ENCODE measurements around the gene TANK. TPM values are rescaled to one million over a fixed set of nuclear protein-coding genes. Genes with fewer than 3 reads are reported as not detected.

Gene TANK
- total and polyA plus RNA-seq, 2 experiments from 2014 or later: 27.7 to 35.4 TPM

DNA sequence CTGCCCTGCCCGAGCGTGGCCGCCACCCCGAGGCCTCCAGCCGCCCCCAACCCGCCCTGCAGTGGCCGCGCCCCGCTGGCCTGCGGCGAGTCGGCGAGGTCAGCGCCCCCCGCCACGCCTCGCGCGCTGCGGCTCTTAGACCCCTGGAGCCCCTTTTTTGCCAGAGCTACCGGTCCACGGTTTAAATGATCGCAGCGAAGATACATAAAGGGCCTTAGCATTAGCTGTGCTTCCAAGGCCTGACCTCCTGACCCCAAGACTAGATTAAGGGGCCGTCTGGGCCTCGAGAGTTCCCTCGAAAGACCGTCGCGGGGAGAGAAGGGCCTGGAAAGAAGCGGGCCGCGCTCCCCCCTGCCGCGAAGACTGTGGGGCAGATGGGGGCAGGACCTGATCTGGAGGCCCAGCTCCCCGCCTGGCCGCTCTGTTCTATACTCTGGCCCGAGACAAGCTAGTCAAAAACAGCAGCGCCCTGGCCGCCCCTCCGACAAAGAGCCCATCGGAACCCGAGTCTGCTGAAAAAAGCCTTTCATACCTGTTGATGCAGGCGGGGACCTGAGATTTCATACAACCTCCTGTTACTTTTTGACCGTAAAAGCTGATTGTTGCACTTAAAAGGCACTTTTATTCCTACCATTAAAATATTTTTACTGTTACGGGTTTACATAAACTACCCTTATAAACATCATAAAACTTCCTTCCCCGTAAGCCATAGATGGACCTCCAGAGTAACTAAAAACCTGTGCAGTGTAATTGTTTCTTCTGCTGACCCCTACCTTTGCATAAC lies 79.3 kb downstream of the TANK start:
- peak overlapping the region; percentile 90 for H3K4me2 ChIP-seq
- H2AFZ ChIP-seq: peak overlapping the region; percentile 82
- peaks cover 6% of the 10 kb centered on the region; the same call in 1 of the 2 replicates for H4K20me1 ChIP-seq (replicated peaks; ENCODE audit: insufficient read depth)
- peak overlapping the region; percentile 92 for H3K4me3 Mint-ChIP-seq
- peaks cover 90% of the 10 kb centered on the region for H3K27me3 ChIP-seq (ENCODE audit: insufficient read depth)
- H3K27me3 Mint-ChIP-seq (ENCODE audit: insufficient read depth, low read depth, poor library complexity): peaks cover 62% of the 10 kb centered on the region
- H3K27ac ChIP-seq (ENCODE audit: low read depth): no peak overlapping the region
- DNase-seq (ENCODE audit: low spot score) (peak; percentile 62), ATAC-seq (peak; percentile 34)
- H3K4me1 Mint-ChIP-seq: peaks cover 25% of the 10 kb centered on the region
- no peaks in the 10 kb centered on the region for H3K36me3 Mint-ChIP-seq (ENCODE audit: low read depth)
- no peaks in the 10 kb centered on the region for H3K79me2 ChIP-seq (replicated peaks; ENCODE audit: insufficient read depth)
- H3K9me3 Mint-ChIP-seq: no peaks in the 10 kb centered on the region
- no peak overlapping the region for H3K27ac Mint-ChIP-seq
- TF ChIP-seq EZH2 (IDR thresholded peaks at IDR 0.05; ENCODE audit: low read depth, unreplicated experiment) (peak; percentile 76), ZNF114 (CRISPR knock-in tag; IDR thresholded peaks at IDR 0.05) (no peak)
- H3K36me3 ChIP-seq (ENCODE audit: insufficient read depth): no peaks in the 10 kb centered on the region
- peaks cover 19% of the 10 kb centered on the region for H3K4me1 ChIP-seq (ENCODE audit: insufficient read depth)
- H3F3A ChIP-seq (replicated peaks; ENCODE audit: low read depth): 0 out of 2 replicates have a peak, but pooled peaks cover 2% of the 10 kb centered on the region
- H3K9me2 ChIP-seq (ENCODE audit: insufficient read depth): no peaks in the 10 kb centered on the region
- H3K4me3 ChIP-seq: peak overlapping the region; percentile 65

DNA sequence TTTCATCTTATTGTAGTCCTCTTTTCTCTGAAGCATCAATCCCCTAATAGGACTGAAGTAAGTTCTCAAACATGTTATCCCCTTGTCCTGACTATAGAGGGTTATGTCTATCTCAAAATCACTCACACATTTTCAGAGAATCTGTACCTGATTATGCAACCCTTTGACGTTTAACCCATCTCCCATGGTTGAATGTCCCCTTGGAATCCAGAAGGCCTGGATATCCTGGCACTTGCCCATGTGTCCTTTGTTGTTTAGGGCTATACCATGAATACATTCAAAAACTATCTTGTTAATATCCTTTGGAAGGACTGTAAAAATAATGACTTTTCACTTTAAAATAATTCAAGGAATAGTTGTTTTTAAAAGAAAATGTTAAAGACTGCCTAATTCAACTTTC lies 81.7 kb downstream of the TANK start:
- peaks cover 58% of the 10 kb centered on the region for H3K27me3 Mint-ChIP-seq (ENCODE audit: insufficient read depth, low read depth, poor library complexity)
- no peak overlapping the region for H2AFZ ChIP-seq
- 0 out of 2 replicates have a peak, but pooled peaks cover 2% of the 10 kb centered on the region for H3F3A ChIP-seq (replicated peaks; ENCODE audit: low read depth)
- H3K79me2 ChIP-seq (replicated peaks; ENCODE audit: insufficient read depth): no peaks in the 10 kb centered on the region
- no peak overlapping the region for H3K4me2 ChIP-seq
- H3K4me1 Mint-ChIP-seq: peaks cover 36% of the 10 kb centered on the region
- no peak overlapping the region for H3K4me3 Mint-ChIP-seq
- peaks cover 34% of the 10 kb centered on the region for H3K4me1 ChIP-seq (ENCODE audit: insufficient read depth)
- peaks cover 88% of the 10 kb centered on the region for H3K27me3 ChIP-seq (ENCODE audit: insufficient read depth)
- no peaks in the 10 kb centered on the region for H3K9me3 Mint-ChIP-seq
- no peak overlapping the region for H3K4me3 ChIP-seq
- 0 out of 2 replicates have a peak, but pooled peaks cover 6% of the 10 kb centered on the region for H4K20me1 ChIP-seq (replicated peaks; ENCODE audit: insufficient read depth)
- no peaks in the 10 kb centered on the region for H3K36me3 ChIP-seq (ENCODE audit: insufficient read depth)
- DNase-seq (ENCODE audit: low spot score) (no peak), ATAC-seq (no peak)
- no peaks in the 10 kb centered on the region for H3K36me3 Mint-ChIP-seq (ENCODE audit: low read depth)
- no peak overlapping the region for H3K27ac Mint-ChIP-seq
- no peak overlapping the region for H3K27ac ChIP-seq (ENCODE audit: low read depth)
- H3K9me2 ChIP-seq (ENCODE audit: insufficient read depth): no peaks in the 10 kb centered on the region
- TF ChIP-seq NANOG (IDR thresholded peaks at IDR 0.05; ENCODE audit: borderline replicate concordance) (no peak), CREB1 (CRISPR knock-in tag; IDR thresholded peaks at IDR 0.05; ENCODE audit: low read depth) (no peak), EZH2 (IDR thresholded peaks at IDR 0.05; ENCODE audit: low read depth, unreplicated experiment) (no peak), JUNB (IDR thresholded peaks at IDR 0.05; ENCODE audit: unreplicated experiment) (no peak), ZNF331 (CRISPR knock-in tag; IDR thresholded peaks at IDR 0.05; ENCODE audit: low read depth) (no peak), EZH2phosphoT487 (IDR thresholded peaks at IDR 0.05; ENCODE audit: unreplicated experiment) (no peak), POLR2AphosphoS5 (IDR thresholded peaks at IDR 0.05; ENCODE audit: low read depth) (no peak), STAT1 (IDR thresholded peaks at IDR 0.05; ENCODE audit: unreplicated experiment) (no peak), ZNF114 (CRISPR knock-in tag; IDR thresholded peaks at IDR 0.05) (no peak)
- TF ChIP-seq, protein P1, sequence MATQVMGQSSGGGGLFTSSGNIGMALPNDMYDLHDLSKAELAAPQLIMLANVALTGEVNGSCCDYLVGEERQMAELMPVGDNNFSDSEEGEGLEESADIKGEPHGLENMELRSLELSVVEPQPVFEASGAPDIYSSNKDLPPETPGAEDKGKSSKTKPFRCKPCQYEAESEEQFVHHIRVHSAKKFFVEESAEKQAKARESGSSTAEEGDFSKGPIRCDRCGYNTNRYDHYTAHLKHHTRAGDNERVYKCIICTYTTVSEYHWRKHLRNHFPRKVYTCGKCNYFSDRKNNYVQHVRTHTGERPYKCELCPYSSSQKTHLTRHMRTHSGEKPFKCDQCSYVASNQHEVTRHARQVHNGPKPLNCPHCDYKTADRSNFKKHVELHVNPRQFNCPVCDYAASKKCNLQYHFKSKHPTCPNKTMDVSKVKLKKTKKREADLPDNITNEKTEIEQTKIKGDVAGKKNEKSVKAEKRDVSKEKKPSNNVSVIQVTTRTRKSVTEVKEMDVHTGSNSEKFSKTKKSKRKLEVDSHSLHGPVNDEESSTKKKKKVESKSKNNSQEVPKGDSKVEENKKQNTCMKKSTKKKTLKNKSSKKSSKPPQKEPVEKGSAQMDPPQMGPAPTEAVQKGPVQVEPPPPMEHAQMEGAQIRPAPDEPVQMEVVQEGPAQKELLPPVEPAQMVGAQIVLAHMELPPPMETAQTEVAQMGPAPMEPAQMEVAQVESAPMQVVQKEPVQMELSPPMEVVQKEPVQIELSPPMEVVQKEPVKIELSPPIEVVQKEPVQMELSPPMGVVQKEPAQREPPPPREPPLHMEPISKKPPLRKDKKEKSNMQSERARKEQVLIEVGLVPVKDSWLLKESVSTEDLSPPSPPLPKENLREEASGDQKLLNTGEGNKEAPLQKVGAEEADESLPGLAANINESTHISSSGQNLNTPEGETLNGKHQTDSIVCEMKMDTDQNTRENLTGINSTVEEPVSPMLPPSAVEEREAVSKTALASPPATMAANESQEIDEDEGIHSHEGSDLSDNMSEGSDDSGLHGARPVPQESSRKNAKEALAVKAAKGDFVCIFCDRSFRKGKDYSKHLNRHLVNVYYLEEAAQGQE (IDR thresholded peaks at IDR 0.05; ENCODE audit: unreplicated experiment): no peak
- TF ChIP-seq, protein P2, sequence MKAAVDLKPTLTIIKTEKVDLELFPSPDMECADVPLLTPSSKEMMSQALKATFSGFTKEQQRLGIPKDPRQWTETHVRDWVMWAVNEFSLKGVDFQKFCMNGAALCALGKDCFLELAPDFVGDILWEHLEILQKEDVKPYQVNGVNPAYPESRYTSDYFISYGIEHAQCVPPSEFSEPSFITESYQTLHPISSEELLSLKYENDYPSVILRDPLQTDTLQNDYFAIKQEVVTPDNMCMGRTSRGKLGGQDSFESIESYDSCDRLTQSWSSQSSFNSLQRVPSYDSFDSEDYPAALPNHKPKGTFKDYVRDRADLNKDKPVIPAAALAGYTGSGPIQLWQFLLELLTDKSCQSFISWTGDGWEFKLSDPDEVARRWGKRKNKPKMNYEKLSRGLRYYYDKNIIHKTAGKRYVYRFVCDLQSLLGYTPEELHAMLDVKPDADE (IDR thresholded peaks at IDR 0.05): no peak
- TF ChIP-seq, protein P3, sequence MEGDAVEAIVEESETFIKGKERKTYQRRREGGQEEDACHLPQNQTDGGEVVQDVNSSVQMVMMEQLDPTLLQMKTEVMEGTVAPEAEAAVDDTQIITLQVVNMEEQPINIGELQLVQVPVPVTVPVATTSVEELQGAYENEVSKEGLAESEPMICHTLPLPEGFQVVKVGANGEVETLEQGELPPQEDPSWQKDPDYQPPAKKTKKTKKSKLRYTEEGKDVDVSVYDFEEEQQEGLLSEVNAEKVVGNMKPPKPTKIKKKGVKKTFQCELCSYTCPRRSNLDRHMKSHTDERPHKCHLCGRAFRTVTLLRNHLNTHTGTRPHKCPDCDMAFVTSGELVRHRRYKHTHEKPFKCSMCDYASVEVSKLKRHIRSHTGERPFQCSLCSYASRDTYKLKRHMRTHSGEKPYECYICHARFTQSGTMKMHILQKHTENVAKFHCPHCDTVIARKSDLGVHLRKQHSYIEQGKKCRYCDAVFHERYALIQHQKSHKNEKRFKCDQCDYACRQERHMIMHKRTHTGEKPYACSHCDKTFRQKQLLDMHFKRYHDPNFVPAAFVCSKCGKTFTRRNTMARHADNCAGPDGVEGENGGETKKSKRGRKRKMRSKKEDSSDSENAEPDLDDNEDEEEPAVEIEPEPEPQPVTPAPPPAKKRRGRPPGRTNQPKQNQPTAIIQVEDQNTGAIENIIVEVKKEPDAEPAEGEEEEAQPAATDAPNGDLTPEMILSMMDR (conservative IDR thresholded peaks at IDR 0.05; ENCODE audit: low read depth in 2 of 2): no peak
